Left lung (tissue), 10 donors: ENCODE data around the gene LIF. TPM values are rescaled to one million over a fixed set of nuclear protein-coding genes. Genes with fewer than 3 reads are reported as not detected.

ENCODE experiments used
- ATAC-seq: fragments of 200-7000 bp; cut with Tn5 transposase; one replicate; pipeline ENCODE4 v1.9.1; 2020; ENCODE audit warnings: moderate library complexity
- DNase-seq, 4 donors: peaks; one replicate each; pipeline ENCODE4 v3.0.0-alpha.2; 2013 to 2020
- H3K27ac ChIP-seq, 2 donors: fragments of 200-600 bp; sonication (generic) in 1 of 2; one replicate each; pipeline versions ENCODE4 v1.5.0 to v1.8.0; 2020 to 2021
- H3K27me3 ChIP-seq, 2 donors: fragments of 200-600 bp; sonication (generic) in 1 of 2; one replicate each; pipeline versions ENCODE4 v1.5.0 to v1.8.0; 2020 to 2021
- H3K36me3 ChIP-seq, 2 donors: fragments of 200-600 bp; sonication (generic) in 1 of 2; one replicate each; pipeline versions ENCODE4 v1.5.0 to v1.8.0; 2020 to 2021
- H3K4me1 ChIP-seq, 2 donors: fragments of 200-600 bp; one replicate each; pipeline ENCODE4 v1.8.0; 2021
- H3K4me3 ChIP-seq, 2 donors: fragments of 200-600 bp; sonication (generic) in 1 of 2; one replicate each; pipeline versions ENCODE4 v1.5.0 to v1.8.0; 2020 to 2021; ENCODE audit warnings: mild to moderate bottlenecking in 1 of 2
- H3K9me3 ChIP-seq, 2 donors: fragments of 200-600 bp; sonication (generic) in 1 of 2; one replicate each; pipeline versions ENCODE4 v1.5.0 to v1.8.0; 2020 to 2021
- intact Hi-C, 2 donors: fragments of 100-400 bp; cut with DNase I; formaldehyde crosslinking; loops; one replicate each; pipeline versions ENCODE4 v1.11.2 to v1.14.2; 2022
- polyA plus RNA-seq, 6 donors: library from polyadenylated mRNA; unstranded; fragments of 120-200 nt; gene quantifications; one replicate each; pipeline ENCODE4 v1.2.1, GENCODE V29; 2013; ENCODE audit not compliant: insufficient read length in 6 of 6
- total RNA-seq, 2 donors: library from RNA; stranded (reverse); fragmentation: NEBNext Ultra II Directional; extraction: Animal tissue kit (Norgen Biotek cat#: 25700); gene quantifications; one replicate each; pipeline ENCODE4 v1.2.1, GENCODE V29; 2021
- TF ChIP-seq, protein P1 (sequence below), 2 donors: fragments of 200-600 bp; sonication (generic) in 1 of 2; IDR thresholded peaks; one replicate each; pipeline versions ENCODE4 v1.5.0 to v1.8.0; 2021; ENCODE audit warnings: antibody characterized with exemption in 2 of 2
- donor health status: DM: no; HTN: yes; CAD: no.
- donor health status: DM: no; HTN: no; CAD: no.

The LIF gene
- total and polyA plus RNA-seq, 8 donors, result 1.4 to 10.7 (median 2.5) TPM

DNA sequence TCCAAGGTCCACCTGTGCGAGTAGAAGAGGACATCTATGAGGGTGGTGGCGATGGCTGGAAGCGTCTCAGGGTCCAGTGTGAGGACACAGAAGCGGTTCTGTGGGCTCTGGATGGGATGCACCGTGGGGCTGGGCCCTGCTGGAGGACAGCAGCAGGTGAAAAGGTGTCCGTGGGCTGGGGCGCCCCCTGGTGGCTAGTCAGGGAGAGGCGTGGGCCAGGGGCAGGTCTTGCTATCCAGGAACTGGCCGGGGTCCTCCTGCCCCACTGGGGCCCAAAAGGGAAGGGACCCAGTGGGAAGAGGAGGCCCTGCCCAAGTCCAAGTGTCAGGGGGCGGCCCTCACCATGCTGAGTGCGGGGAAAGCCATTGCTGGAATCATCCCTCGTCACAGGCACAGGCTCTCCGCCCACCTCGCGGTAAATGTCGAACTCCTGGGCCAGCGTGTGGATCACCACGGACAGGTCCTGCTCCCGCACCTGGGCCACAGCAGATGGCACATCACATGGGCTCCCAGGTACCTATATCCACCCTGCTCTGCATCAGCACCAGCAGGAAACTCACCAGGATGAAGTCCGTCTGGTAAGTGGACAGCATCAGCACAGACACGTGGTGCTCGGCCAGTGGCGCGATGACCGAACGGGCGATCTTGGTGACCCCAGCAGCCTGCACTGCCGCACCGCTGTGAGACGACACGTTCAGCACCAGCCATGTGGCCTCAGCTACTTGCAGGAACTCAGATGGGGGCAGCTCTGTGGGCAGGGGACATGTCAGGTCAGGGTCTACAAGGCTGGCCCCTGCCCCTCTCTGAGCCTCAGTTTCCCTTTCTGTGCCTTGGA, 40.5 kb upstream of the LIF start:
- Histone ChIP-seq H3K27ac (no peak overlapping the region), H3K27me3 (no peaks in the 10 kb centered on the region), H3K9me3 (no peaks in the 10 kb centered on the region), H3K4me3 (no peak overlapping the region), H3K36me3 (peaks cover 0 to 19% of the 10 kb centered on the region in 2 donors), H3K4me1 (peaks cover 31 to 69% of the 10 kb centered on the region in 2 donors)
- no peak for ATAC-seq
- TF ChIP-seq, protein P1, sequence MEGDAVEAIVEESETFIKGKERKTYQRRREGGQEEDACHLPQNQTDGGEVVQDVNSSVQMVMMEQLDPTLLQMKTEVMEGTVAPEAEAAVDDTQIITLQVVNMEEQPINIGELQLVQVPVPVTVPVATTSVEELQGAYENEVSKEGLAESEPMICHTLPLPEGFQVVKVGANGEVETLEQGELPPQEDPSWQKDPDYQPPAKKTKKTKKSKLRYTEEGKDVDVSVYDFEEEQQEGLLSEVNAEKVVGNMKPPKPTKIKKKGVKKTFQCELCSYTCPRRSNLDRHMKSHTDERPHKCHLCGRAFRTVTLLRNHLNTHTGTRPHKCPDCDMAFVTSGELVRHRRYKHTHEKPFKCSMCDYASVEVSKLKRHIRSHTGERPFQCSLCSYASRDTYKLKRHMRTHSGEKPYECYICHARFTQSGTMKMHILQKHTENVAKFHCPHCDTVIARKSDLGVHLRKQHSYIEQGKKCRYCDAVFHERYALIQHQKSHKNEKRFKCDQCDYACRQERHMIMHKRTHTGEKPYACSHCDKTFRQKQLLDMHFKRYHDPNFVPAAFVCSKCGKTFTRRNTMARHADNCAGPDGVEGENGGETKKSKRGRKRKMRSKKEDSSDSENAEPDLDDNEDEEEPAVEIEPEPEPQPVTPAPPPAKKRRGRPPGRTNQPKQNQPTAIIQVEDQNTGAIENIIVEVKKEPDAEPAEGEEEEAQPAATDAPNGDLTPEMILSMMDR (IDR thresholded peaks at IDR 0.05), result peak; percentile 84 to 96
- intact Hi-C loops, result loop anchor here (5.0 to 10.0 kb wide), 2 partner anchors 98 to 100 kb away; partner anchors contain the start of gene RNF215 (in 2 of the 2)
- peak in 2 of 4 donors; percentile 83 to 97 for DNase-seq

DNA sequence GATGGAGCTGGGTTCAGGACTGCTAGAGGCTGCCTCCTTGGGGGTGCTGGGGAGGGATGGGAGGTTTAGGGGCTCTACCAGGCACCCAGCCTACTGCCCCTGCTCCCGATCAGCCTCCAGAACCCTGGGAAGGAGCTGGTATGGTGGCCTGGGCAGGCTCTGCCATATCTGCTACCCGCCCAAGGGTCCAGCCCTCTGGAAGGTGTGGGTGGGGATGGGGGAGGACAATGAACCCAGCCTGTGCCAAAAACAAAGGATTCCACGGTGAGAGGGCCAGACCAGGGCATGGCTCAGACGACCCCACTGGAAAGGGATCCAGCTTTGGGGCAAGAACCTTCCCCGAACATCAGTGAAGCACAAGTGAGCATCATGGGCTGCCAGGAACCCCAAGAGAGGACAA, 39.8 kb upstream of the LIF start:
- no peak overlapping the region for H3K27ac ChIP-seq
- DNase-seq (no peak), ATAC-seq (no peak)
- H3K9me3 ChIP-seq, result no peaks in the 10 kb centered on the region
- H3K27me3 ChIP-seq, result no peaks in the 10 kb centered on the region
- no peak overlapping the region for H3K4me3 ChIP-seq
- peaks cover 29 to 67% of the 10 kb centered on the region in 2 donors for H3K4me1 ChIP-seq
- TF ChIP-seq, protein P1 (IDR thresholded peaks at IDR 0.05), result no peak
- H3K36me3 ChIP-seq, result peaks cover 0 to 12% of the 10 kb centered on the region in 2 donors
- intact Hi-C loops, result loop anchor here (5.0 to 10.0 kb wide), 2 partner anchors 98 to 101 kb away; partner anchors contain the start of gene RNF215 (in 2 of the 2)

DNA sequence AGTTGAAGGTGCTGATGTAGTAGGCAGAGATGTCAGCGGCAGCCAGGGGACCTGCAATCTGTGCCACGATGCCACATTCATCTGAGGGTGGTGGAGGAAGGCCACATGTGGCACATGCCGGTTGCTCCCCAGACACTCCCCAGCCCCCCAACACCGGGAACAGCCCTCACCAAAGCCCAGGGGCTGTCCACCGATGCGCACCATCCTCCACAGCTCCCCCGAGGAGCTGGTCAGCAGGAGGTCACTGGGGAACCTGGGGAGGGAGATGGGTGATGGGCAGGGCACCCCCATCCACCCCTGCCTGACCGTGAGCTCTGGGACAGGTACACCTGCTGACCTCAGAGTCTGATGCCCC, 39.3 kb upstream of the LIF start:
- intact Hi-C loops, result loop anchor here (5.0 to 10.0 kb wide), 2 partner anchors 99 to 101 kb away; partner anchors contain the start of gene RNF215 (in 2 of the 2)

DNA sequence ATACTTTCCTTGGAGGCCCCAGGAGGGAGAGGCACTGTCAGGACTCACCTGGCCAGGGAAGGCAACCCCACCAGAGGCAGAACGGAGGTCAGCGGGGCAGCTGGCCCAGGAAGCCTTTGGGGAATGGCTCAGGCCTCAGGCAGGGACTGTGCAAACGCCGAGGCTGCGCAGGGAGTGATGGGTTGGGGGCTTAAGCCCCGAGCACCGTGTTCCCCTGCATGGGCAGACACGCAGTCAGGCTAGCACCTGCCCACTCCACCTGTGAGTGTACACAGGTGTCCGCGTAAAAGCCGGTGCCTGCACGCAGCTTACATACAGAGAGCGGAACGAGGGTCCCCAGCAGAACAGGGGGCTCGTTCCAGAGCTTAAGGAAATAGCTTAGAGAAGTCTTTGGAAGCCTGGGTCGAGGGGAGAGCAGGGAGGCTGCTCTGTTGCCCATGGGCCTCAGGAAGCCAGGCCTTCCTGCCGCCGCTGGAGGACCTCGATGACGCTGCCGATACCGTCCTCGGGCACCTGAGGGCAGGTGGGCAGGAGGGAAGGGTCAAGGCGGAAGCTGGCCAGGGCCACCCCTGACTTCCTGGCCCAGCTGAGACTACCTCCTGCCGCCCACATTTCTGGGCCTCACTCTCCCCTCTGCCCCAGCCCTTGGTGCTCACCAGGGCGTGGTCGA, 38.8 kb upstream of the LIF start:
- Histone ChIP-seq H3K36me3 (peaks cover 0 to 12% of the 10 kb centered on the region in 2 donors), H3K4me1 (peaks cover 19 to 57% of the 10 kb centered on the region in 2 donors), H3K4me3 (no peak overlapping the region), H3K27me3 (no peaks in the 10 kb centered on the region), H3K27ac (no peak overlapping the region), H3K9me3 (no peaks in the 10 kb centered on the region)
- DNase-seq, result peak in 1 of 4 donors; percentile 77
- intact Hi-C loops, result loop anchor here (5.0 to 10.0 kb wide), 2 partner anchors 99 to 102 kb away; partner anchors contain the start of gene RNF215 (in 2 of the 2)
- TF ChIP-seq, protein P1 (IDR thresholded peaks at IDR 0.05), result no peak
- ATAC-seq, result no peak

More for the DNA sequence above, 39.3 kb upstream of the LIF start:
- no peak for ATAC-seq
- H3K9me3 ChIP-seq, result no peaks in the 10 kb centered on the region
- peaks cover 0 to 12% of the 10 kb centered on the region in 2 donors for H3K36me3 ChIP-seq
- peak in 1 of 4 donors; percentile 66 for DNase-seq
- no peak overlapping the region for H3K4me3 ChIP-seq
- TF ChIP-seq, protein P1 (IDR thresholded peaks at IDR 0.05), result no peak
- no peak overlapping the region for H3K27ac ChIP-seq
- peaks cover 24 to 62% of the 10 kb centered on the region in 2 donors for H3K4me1 ChIP-seq
- H3K27me3 ChIP-seq, result no peaks in the 10 kb centered on the region
